Measurements from ENCODE around the gene LATS2.

LATS2 gene

GRCh38 chr13:21047591-21048282, 13.6 kb downstream of the LATS2 start:
- no peak for DNase-seq (ENCODE audit: low spot score)

- DNase-seq (ENCODE audit: low spot score), result no peak
These were observed 14.3 kb downstream of the LATS2 start for GRCh38 chr13:21047087-21047486.

GRCh38 chr13:21046203-21046602, 15.2 kb downstream of the LATS2 start:
- DNase-seq (ENCODE audit: low spot score), result no peak

GRCh38 chr13:21045100-21045499, 16.3 kb downstream of the LATS2 start:
- DNase-seq (ENCODE audit: low spot score), result no peak

- peak; percentile 75 for DNase-seq (ENCODE audit: low spot score)
These were observed 17.5 kb downstream of the LATS2 start for GRCh38 chr13:21043898-21044297.

- no peak for DNase-seq (ENCODE audit: low spot score)
These were observed 21.1 kb downstream of the LATS2 start for GRCh38 chr13:21040120-21040826.

- DNase-seq (ENCODE audit: low spot score), result no peak
These were observed 22.1 kb downstream of the LATS2 start for GRCh38 chr13:21039097-21039800.

GRCh38 chr13:21037656-21038055, 23.7 kb downstream of the LATS2 start:
- DNase-seq (ENCODE audit: low spot score), result no peak

- no peak for DNase-seq (ENCODE audit: low spot score)
These were observed 25.9 kb downstream of the LATS2 start for GRCh38 chr13:21035498-21035897.

GRCh38 chr13:21034603-21035191, 26.7 kb downstream of the LATS2 start:
- no peak for DNase-seq (ENCODE audit: low spot score)

GRCh38 chr13:21033856-21034602, 27.4 kb downstream of the LATS2 start:
- DNase-seq (ENCODE audit: low spot score), result peak; percentile 45

- no peak for DNase-seq (ENCODE audit: low spot score)
These were observed 28.1 kb downstream of the LATS2 start for GRCh38 chr13:21033212-21033840.

- no peak for DNase-seq (ENCODE audit: low spot score)
These were observed 28.7 kb downstream of the LATS2 start for GRCh38 chr13:21032656-21033055.

- DNase-seq (ENCODE audit: low spot score), result no peak
These were observed 29.7 kb downstream of the LATS2 start for GRCh38 chr13:21031594-21032275.

- DNase-seq (ENCODE audit: low spot score), result no peak
These were observed 35.8 kb downstream of the LATS2 start for GRCh38 chr13:21025539-21025938.

- DNase-seq (ENCODE audit: low spot score), result no peak
These were observed 39.1 kb downstream of the LATS2 start for GRCh38 chr13:21022056-21022979.

- DNase-seq (ENCODE audit: low spot score), result no peak
These were observed 40.8 kb downstream of the LATS2 start for GRCh38 chr13:21020581-21020980.

GRCh38 chr13:21020176-21020575, 41.2 kb downstream of the LATS2 start:
- no peak for DNase-seq (ENCODE audit: low spot score)

GRCh38 chr13:21018220-21018619, 43.2 kb downstream of the LATS2 start:
- DNase-seq (ENCODE audit: low spot score), result no peak

- DNase-seq (ENCODE audit: low spot score), result no peak
These were observed 44.9 kb downstream of the LATS2 start for GRCh38 chr13:21016487-21016886.

Measured in AG08396 (cell line).